ENCODE results near the gene MRPS21.

The MRPS21 gene

GRCh38 chr1:150268705-150269403, 24.8 kb upstream of the MRPS21 start, which contains the start of gene APH1A:
APH1A (minus strand) TSS chr1:150269016; CDS start chr1:150268810, 206 bp downstream.
- peak; percentile 95 for DNase-seq (ENCODE audit: low spot score)
- TF ChIP-seq, protein P1, sequence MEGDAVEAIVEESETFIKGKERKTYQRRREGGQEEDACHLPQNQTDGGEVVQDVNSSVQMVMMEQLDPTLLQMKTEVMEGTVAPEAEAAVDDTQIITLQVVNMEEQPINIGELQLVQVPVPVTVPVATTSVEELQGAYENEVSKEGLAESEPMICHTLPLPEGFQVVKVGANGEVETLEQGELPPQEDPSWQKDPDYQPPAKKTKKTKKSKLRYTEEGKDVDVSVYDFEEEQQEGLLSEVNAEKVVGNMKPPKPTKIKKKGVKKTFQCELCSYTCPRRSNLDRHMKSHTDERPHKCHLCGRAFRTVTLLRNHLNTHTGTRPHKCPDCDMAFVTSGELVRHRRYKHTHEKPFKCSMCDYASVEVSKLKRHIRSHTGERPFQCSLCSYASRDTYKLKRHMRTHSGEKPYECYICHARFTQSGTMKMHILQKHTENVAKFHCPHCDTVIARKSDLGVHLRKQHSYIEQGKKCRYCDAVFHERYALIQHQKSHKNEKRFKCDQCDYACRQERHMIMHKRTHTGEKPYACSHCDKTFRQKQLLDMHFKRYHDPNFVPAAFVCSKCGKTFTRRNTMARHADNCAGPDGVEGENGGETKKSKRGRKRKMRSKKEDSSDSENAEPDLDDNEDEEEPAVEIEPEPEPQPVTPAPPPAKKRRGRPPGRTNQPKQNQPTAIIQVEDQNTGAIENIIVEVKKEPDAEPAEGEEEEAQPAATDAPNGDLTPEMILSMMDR (IDR thresholded peaks at IDR 0.05; ENCODE audit: extremely low read depth, missing control alignments), result no peak

GRCh38 chr1:150269451-150269850, 24.2 kb upstream of the MRPS21 start:
- DNase-seq (ENCODE audit: low spot score), result no peak
- TF ChIP-seq, protein P1 (IDR thresholded peaks at IDR 0.05; ENCODE audit: extremely low read depth, missing control alignments), result no peak

- TF ChIP-seq, protein P1 (IDR thresholded peaks at IDR 0.05; ENCODE audit: extremely low read depth, missing control alignments), result no peak
- no peak for DNase-seq (ENCODE audit: low spot score)
These were observed 22.2 kb upstream of the MRPS21 start for GRCh38 chr1:150271291-150271959.

DNA sequence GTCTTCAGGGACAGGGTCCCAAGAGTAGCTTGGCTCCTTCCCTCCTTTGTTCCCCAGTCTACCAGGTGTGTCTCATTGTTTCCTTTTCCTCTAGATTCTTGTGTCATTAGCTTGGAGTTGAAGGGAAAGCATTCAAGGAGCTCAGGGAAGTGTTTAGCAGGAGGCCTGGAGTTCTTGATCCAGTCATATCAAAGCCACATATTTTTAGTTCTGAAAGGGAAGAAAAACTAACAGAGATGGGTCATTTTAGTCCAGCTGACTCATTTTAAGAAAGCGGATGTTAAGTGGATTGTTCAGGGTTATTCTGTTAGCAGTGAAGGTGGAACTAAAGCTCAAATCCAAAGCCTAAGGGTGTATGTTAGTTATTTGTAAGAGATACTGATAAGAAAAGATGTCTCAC, 20.4 kb upstream of the MRPS21 start:
- TF ChIP-seq, protein P1 (IDR thresholded peaks at IDR 0.05; ENCODE audit: extremely low read depth, missing control alignments), result no peak
- no peak for DNase-seq (ENCODE audit: low spot score)

GRCh38 chr1:150280138-150280707, 13.4 kb upstream of the MRPS21 start:
- TF ChIP-seq, protein P1 (IDR thresholded peaks at IDR 0.05; ENCODE audit: extremely low read depth, missing control alignments), result no peak
- DNase-seq (ENCODE audit: low spot score), result no peak

DNA sequence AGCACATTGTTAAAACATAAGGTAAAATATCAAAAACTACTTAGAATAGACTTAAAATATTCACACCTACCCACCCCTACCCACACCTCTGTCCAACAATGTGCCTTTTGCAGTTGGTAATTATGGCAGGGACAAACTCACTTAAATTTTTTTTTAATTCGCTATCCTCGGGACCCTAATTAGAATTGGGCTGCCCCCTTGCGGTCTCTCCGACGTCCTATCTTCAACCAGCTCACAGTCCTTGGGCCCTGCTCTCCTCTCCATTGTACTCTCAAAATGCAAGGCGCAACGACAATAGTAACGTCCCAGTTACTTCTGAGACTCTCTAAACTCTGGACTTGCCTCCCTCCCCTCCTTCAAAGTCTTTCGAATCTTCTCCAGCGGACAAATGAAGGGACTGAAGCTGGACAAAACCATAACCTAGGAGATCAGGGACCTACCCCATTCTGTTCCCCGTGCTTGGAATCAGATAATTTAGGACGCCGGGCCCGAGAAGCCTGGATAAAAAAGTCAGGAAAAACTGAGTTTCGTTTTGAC, 12.4 kb upstream of the MRPS21 start:
- peak; percentile 50 for DNase-seq (ENCODE audit: low spot score)
- TF ChIP-seq, protein P1 (IDR thresholded peaks at IDR 0.05; ENCODE audit: extremely low read depth, missing control alignments), result peak; percentile 27

All from GM20000 (cell line).